MM.1S (cell line): ENCODE data around the gene CFAP74.

Experiments used
- DNase-seq: peaks from one replicate; pipeline ENCODE4 v3.0.0-alpha.2; 2015
- H2AFZ ChIP-seq: fragments of 300-600 bp; sonication (generic); 2 replicates; pipeline ENCODE4 v1.6.0; 2016; ENCODE audit warnings: antibody characterized with exemption, low read length
- H3F3A ChIP-seq: fragments of 300-600 bp; sonication (generic); 2 replicates; pipeline ENCODE4 v1.6.1; 2016; ENCODE audit warnings: mild to moderate bottlenecking, antibody characterized with exemption, low read length, moderate library complexity, mixed read lengths; ENCODE audit not compliant: insufficient read depth
- H3K27ac ChIP-seq: fragments of 300-600 bp; sonication (generic); 2 replicates; pipeline ENCODE4 v1.5.1; 2016; ENCODE audit warnings: mild to moderate bottlenecking, low read length
- H3K27me3 ChIP-seq: fragments of 300-600 bp; sonication (generic); replicated peaks from 2 replicates; pipeline ENCODE4 v1.6.0; 2016; ENCODE audit warnings: low read length; ENCODE audit not compliant: insufficient read depth
- H3K36me3 ChIP-seq: fragments of 300-600 bp; sonication (generic); replicated peaks from 2 replicates; pipeline ENCODE4 v1.6.1; 2016; ENCODE audit warnings: mild to moderate bottlenecking, low read length, mixed read lengths; ENCODE audit not compliant: insufficient read depth
- H3K4me1 ChIP-seq: fragments of 300-600 bp; sonication (generic); 2 replicates; pipeline ENCODE4 v1.6.1; 2016; ENCODE audit warnings: low read length, mixed read lengths
- H3K4me2 ChIP-seq: fragments of 300-600 bp; sonication (generic); 2 replicates; pipeline ENCODE4 v1.6.0; 2016; ENCODE audit warnings: low read depth, low read length
- H3K4me3 ChIP-seq: fragments of 300-600 bp; sonication (generic); 2 replicates; pipeline ENCODE4 v1.5.1; 2016; ENCODE audit warnings: low read length, mixed read lengths
- H3K79me2 ChIP-seq: fragments of 300-600 bp; sonication (generic); 2 replicates; pipeline ENCODE4 v1.6.1; 2016; ENCODE audit warnings: mixed run types, low read length, mixed read lengths
- H3K9ac ChIP-seq: fragments of 300-600 bp; sonication (generic); 2 replicates; pipeline ENCODE4 v1.6.1; 2016; ENCODE audit warnings: low read length, mixed read lengths
- H3K9me2 ChIP-seq: fragments of 300-600 bp; sonication (generic); replicated peaks from 2 replicates; pipeline ENCODE4 v1.6.1; 2016; ENCODE audit warnings: mild to moderate bottlenecking, low read length, mixed read lengths; ENCODE audit not compliant: insufficient read depth
- H3K9me3 ChIP-seq: fragments of 300-600 bp; sonication (generic); replicated peaks from 2 replicates; pipeline ENCODE4 v1.6.1; 2016; ENCODE audit warnings: mild to moderate bottlenecking, low read length, mixed read lengths; ENCODE audit not compliant: insufficient read depth
- H4K20me1 ChIP-seq: fragments of 300-600 bp; sonication (generic); 2 replicates; pipeline ENCODE4 v1.6.1; 2016; ENCODE audit warnings: mild to moderate bottlenecking, low read length, moderate library complexity, mixed read lengths; ENCODE audit not compliant: insufficient read depth
- EZH2 ChIP-seq: fragments of 300-600 bp; sonication (generic); optimal IDR thresholded peaks from 2 replicates; pipeline ENCODE3; 2017; ENCODE audit warnings: low read depth, mild to moderate bottlenecking, antibody characterized with exemption, low read length, mixed read lengths
- EZH2phosphoT487 ChIP-seq: fragments of 300-600 bp; sonication (generic); IDR thresholded peaks from 2 replicates; pipeline ENCODE4 v1.6.1; 2018; ENCODE audit warnings: antibody characterized with exemption, low read length
- TF ChIP-seq, protein P1 (sequence below): fragments of 300-600 bp; sonication (generic); IDR thresholded peaks from 2 replicates; pipeline ENCODE4 v1.5.1; 2016; ENCODE audit warnings: antibody characterized with exemption, low read length, mixed read lengths

Gene CFAP74

DNA sequence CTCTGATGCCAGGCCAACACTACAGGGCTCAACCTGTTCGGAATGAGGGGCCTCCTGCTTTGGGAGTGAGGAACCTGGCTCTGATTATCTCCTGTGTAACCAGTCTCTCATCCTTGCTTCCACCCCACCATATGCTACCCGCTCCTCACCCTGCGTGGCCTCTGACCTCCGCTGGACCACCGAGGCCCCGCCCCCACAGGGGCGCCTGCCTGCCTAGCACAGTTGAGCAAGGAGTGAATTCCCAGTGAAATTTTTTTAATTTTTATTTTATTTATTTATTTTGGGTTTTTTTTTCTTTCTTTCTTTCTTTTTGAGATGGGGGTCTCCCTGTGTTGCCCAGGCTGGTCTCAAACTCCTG, 110.8 kb downstream of the CFAP74 start:
- H4K20me1 ChIP-seq: peaks cover 17% of the 10 kb centered on the region
- no peaks in the 10 kb centered on the region for H3K9me3 ChIP-seq
- H3K79me2 ChIP-seq: peaks cover 30% of the 10 kb centered on the region
- no peaks in the 10 kb centered on the region; the same call in 1 of the 2 replicates for H3K36me3 ChIP-seq
- no peak overlapping the region for H2AFZ ChIP-seq
- no peak overlapping the region for H3K4me3 ChIP-seq
- no peaks in the 10 kb centered on the region for H3K9me2 ChIP-seq
- TF ChIP-seq EZH2phosphoT487 (no peak), EZH2 (no peak)
- TF ChIP-seq, protein P1, sequence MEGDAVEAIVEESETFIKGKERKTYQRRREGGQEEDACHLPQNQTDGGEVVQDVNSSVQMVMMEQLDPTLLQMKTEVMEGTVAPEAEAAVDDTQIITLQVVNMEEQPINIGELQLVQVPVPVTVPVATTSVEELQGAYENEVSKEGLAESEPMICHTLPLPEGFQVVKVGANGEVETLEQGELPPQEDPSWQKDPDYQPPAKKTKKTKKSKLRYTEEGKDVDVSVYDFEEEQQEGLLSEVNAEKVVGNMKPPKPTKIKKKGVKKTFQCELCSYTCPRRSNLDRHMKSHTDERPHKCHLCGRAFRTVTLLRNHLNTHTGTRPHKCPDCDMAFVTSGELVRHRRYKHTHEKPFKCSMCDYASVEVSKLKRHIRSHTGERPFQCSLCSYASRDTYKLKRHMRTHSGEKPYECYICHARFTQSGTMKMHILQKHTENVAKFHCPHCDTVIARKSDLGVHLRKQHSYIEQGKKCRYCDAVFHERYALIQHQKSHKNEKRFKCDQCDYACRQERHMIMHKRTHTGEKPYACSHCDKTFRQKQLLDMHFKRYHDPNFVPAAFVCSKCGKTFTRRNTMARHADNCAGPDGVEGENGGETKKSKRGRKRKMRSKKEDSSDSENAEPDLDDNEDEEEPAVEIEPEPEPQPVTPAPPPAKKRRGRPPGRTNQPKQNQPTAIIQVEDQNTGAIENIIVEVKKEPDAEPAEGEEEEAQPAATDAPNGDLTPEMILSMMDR: no peak
- peaks cover 29% of the 10 kb centered on the region for H3K4me1 ChIP-seq
- peaks cover 16% of the 10 kb centered on the region for H3F3A ChIP-seq
- no peaks in the 10 kb centered on the region for H3K27me3 ChIP-seq
- H3K4me2 ChIP-seq: no peak overlapping the region
- H3K9ac ChIP-seq: no peak overlapping the region
- DNase-seq: no peak
- no peak overlapping the region for H3K27ac ChIP-seq

DNA sequence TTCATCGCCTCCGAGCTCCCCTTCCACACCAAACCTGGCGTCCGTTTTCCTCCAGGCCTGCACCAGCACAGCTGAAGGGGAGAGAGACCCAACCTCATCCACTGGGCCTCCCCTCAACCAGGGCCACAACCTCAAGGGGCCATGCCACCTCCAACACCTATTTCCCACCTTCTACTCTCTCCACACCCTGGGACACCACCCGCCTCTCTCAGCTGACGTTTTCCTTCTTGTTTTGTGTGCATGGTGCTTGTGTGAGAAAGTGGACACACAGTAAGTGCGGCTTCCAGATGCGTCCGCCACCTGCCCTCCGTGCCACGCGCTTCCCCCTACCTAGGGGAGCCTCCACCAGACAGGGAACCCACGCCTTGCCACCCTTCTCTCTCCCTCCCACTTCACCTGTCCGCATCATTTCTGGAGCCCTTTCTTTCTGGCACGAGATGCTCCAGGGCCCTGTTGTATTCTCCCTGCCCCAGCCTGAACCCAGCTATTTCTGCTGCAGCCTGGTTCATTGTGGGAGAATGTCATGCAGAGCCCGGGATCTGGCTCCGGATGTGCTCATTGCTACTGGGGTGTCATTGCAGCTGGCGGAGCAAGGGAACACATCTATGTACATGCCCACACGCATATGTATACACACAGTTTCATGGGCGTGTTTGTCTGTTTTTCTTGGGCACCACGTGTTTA, 111.4 kb downstream of the CFAP74 start:
- Histone ChIP-seq H3K27ac (no peak overlapping the region), H3K27me3 (no peaks in the 10 kb centered on the region), H3K79me2 (peaks cover 35% of the 10 kb centered on the region), H3K9me3 (no peaks in the 10 kb centered on the region), H3K4me2 (peak overlapping the region; percentile 90), H3K36me3 (no peaks in the 10 kb centered on the region; the same call in 1 of the 2 replicates), H3K9me2 (no peaks in the 10 kb centered on the region), H2AFZ (peak overlapping the region; percentile 67), H3K4me3 (peak overlapping the region; percentile 69), H3K9ac (no peak overlapping the region; the same call in 1 of the 2 replicates), H4K20me1 (peaks cover 22% of the 10 kb centered on the region), H3F3A (peaks cover 10% of the 10 kb centered on the region), H3K4me1 (peaks cover 25% of the 10 kb centered on the region)
- DNase-seq: no peak
- TF ChIP-seq EZH2: no peak
- TF ChIP-seq, protein P1: no peak
- TF ChIP-seq EZH2phosphoT487: no peak

DNA sequence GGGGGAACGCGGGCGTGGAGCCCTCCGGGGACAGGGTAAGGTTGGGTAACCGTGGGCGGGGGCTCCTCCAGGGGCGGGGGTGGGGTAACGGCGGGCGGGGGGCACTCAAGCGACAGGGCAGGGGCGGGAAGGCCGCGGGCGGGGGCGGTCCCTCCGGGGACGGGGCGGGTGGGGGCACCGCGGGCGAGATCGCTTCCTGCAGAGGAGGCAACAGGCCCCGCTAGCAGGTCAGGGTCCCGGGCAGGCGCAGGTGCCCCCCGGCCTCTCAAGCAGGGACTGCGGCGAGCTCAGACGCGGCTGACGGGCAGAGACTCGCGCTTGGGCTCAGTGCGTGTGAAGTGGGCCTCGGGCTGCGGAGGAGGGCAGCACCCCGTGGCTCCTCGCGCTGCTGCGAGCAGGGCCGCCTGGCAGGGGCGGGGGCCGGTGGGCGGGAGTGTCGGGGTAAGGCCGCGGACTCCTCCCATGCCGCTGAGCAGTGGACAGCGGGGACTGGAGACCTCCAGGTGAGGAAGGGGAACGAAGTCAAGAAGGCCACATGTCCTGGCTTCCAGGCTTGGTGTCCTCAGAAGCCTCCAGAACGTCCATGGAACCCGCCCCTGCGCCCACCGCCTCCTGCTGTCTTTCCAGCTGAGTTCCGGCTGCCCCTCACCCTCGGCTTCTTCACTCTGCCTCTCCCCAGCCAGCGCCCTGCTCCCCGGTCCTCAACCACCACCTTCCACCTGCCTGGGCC, 112.1 kb downstream of the CFAP74 start:
- Histone ChIP-seq H3K9ac (peak overlapping the region; percentile 68), H3K9me2 (no peaks in the 10 kb centered on the region), H3K9me3 (no peaks in the 10 kb centered on the region), H2AFZ (peak overlapping the region; percentile 67), H3K27me3 (no peaks in the 10 kb centered on the region), H3K36me3 (no peaks in the 10 kb centered on the region; the same call in 1 of the 2 replicates), H3K4me3 (peak overlapping the region; percentile 69), H3K79me2 (peaks cover 42% of the 10 kb centered on the region), H3K27ac (no peak overlapping the region), H3K4me1 (peaks cover 23% of the 10 kb centered on the region), H4K20me1 (peaks cover 26% of the 10 kb centered on the region), H3F3A (peaks cover 8% of the 10 kb centered on the region), H3K4me2 (peak overlapping the region; percentile 90)
- TF ChIP-seq EZH2phosphoT487 (no peak), EZH2 (no peak)
- TF ChIP-seq, protein P1: no peak
- DNase-seq: no peak
